ENCODE measurements around the gene SOX10. TPM values are rescaled to one million over a fixed set of nuclear protein-coding genes. Genes with fewer than 3 reads are reported as not detected.

The SOX10 gene
- total RNA-seq, 1 donor from 2014 or later, result not detected

GRCh38 chr22:37932401-37932800 lies 52.0 kb downstream of the SOX10 start:
- intact Hi-C loops (cut with micrococcal nuclease), result no loop called here

DNA sequence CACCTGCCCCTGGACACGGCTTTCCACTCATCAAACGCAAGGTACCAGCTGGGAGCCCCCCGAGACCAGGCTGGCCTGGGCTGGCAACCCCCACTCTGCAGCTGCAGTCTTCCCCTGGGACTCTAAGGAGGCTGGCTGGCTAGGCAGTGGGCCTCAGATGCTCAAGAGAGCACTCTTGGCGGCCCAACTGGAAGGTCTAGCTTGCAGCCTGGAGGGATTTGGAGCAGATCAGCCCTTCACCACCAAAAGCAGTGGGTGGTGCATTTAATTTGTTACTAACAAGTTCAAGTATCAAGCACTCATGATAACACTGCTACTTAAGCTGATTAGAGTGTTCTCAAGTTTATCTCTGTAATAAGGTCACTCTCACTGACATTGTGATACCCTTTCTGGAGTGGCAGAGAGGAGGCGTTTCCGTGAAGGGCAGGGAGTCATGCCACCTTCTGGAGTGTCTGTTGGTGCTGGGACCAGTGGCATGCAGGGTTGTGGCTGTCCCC lies 52.4 kb downstream of the SOX10 start:
- intact Hi-C loops (cut with micrococcal nuclease), result no loop called here

DNA sequence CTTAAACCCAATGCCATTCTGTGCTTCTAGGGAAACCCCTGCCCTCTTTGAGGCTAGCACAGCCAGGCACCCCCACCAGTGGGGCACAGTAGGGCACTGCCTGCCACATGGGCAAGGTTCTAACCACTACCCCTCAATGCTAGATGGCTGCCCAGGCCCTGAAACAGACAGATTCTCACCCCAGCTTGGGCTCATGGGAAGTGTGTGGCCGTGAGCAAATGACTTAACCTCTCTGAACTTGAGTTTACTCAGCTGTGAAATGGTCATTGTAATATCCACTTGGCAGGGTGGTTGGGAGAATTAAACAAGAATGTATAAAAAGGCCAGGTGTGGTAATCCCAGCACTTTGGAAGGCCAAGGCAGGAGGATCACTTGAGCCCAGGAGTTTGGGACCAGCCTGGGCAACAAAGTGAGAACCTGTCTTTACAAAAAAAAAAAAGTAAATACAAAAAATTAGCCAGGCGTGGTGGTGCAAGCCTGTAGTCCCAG lies 53.4 kb downstream of the SOX10 start:
- intact Hi-C loops (cut with micrococcal nuclease), result no loop called here

DNA sequence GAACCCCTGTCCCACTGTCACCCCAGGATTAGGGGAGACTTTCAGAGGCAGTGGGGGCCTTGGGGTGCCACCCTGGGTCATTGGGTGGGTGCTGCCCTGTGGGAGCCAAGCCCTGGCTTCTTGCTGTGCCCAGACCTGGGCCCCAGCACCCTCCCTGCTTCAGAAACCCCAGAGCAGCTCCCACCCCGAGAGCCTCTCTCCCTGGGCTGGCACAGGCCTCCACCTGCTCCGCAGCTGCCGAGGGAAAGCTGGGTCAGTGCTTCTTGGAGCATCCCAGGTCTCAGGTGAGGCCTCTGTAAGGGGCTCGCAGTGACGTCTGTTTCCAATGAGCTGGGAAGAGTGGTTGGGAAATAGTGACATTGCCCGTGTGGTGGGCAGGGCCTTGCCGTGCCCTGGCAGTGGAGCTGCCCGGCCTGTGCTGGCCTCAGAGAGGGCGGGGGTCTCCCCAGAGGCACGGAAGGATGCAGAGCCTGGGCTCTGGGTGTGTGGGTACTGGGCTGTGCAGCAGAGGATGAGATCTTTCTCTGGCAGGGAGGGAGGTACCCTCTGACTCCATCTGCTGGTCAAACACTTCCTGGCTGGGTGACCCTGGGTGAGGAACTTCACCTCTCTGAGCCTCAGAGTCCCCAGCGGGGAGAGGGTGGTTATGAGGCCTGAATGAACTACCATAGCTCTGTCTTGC lies 53.9 kb downstream of the SOX10 start:
- intact Hi-C loops (cut with micrococcal nuclease), result no loop called here

DNA sequence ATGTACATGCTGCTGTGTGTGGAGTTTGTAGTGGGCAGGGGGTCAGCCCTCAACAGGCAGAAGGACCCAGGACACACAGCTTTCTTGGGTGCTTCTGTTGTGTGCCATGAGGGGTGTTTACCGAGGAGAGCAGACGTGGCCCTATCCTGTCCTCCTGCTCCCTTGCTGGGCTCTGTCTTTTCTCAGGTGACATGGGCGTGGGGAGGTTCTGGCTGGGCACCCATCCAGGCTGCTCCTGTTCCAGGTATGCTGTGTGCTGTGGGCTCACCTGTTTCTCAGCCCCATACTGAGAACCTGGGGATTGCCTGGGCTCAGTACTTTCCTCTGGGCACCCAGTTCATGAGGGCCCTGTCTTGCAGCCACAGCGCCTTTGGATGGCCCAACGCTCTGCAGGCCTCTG lies 55.0 kb downstream of the SOX10 start:
- intact Hi-C loops (cut with micrococcal nuclease), result no loop called here

- intact Hi-C loops (cut with micrococcal nuclease), result no loop called here
These were observed 56.8 kb downstream of the SOX10 start for GRCh38 chr22:37927637-37927936.

DNA sequence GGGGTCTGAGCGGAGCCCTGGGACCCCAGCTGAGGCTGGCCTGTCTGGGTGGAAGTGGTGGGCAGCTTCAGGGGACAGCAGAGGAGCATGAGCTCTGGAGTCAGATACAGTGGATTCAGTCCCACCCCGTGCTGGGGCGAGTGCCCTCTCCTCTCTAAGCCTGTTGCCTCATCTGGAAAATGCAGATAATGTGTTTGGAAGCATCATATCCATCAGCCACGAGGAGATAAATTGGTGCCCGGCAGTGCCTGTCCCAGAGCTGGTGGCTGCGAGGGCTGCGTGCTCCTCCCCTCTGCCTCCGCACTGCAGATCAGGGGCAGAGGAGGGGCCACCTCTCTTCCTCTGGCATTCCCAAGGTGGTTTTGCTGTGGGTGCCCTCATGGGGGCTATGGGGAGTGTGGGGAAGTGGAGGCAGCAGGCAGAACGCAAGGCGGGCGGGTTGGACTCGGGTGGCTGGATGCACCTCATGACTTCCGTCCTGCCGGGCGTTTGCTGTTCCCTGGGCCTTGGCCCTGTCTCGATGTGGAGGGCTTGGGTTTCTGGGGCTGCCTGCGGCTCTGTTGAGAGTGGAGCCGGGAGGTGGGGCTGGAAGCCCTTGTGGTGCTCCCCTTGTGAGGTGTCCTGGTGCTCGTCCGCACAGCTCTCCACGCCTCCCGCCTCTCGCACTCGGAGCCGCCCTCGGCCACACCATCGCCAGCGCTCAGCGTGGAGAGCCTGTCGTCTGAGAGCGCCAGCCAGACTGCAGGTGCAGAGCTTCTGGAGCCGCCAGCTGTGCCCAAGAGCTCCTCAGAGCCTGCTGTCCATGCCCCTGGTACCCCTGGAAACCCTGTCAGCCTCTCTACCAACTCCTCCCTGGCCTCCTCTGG lies 57.4 kb downstream of the SOX10 start:
- intact Hi-C loops (cut with micrococcal nuclease), result no loop called here

- intact Hi-C loops (cut with micrococcal nuclease), result no loop called here
These were observed 58.0 kb downstream of the SOX10 start for GRCh38 chr22:37926358-37926757.

- intact Hi-C loops (cut with micrococcal nuclease), result no loop called here
These were observed 58.6 kb downstream of the SOX10 start for GRCh38 chr22:37925767-37926166.

- intact Hi-C loops (cut with micrococcal nuclease), result no loop called here
These were observed 59.0 kb downstream of the SOX10 start for GRCh38 chr22:37925330-37925729.

- intact Hi-C loops (cut with micrococcal nuclease), result no loop called here
These were observed 59.8 kb downstream of the SOX10 start for GRCh38 chr22:37924386-37925065.

DNA sequence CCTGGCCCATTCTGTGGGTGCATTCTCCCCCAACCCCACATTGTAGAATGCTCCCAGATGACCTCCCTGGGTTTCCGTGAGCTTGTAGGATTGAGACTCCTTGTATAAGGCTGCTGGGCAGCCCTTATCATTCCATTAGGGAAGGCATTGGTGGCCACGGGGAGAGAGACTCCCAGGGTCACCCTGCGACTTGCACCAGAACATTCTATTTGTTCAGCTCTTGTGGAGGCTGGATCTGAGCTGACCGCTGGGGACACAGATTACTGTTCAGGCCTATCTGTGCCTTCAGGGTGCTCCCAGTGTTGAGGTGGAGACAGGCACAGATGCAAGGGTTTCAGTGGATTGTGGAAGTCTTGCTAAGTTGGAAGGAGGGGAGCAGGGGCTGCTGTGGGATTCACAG lies 60.4 kb downstream of the SOX10 start:
- intact Hi-C loops (cut with micrococcal nuclease), result no loop called here

Other genes with a start within 250 kb of the SOX10 start
- gene GCAT, start 176.6 kb downstream of the SOX10 start, total RNA-seq, result 15.5 and 16.6 TPM in 2 replicates
- gene GALR3, start 161.2 kb downstream of the SOX10 start, total RNA-seq, result 0.17 TPM in 1 of 2 replicates, not detected in the other
- gene ANKRD54, start 140.2 kb downstream of the SOX10 start, total RNA-seq, result 25.8 and 27.1 TPM in 2 replicates
- gene EIF3L, start 135.1 kb downstream of the SOX10 start, total RNA-seq, result 374 and 376 TPM in 2 replicates
- gene MICALL1, start 78.3 kb downstream of the SOX10 start, total RNA-seq, result 35.1 and 37.3 TPM in 2 replicates
- gene C22orf23, start 31.0 kb downstream of the SOX10 start, total RNA-seq, result not detected in 2 replicates
- gene POLR2F, start 30.9 kb downstream of the SOX10 start, total RNA-seq, result 71.7 and 75.6 TPM in 2 replicates
- gene PICK1, start 72.8 kb upstream of the SOX10 start, total RNA-seq, result 10.3 and 13.0 TPM in 2 replicates
- gene SLC16A8, start 99.6 kb upstream of the SOX10 start, total RNA-seq, result not detected in 2 replicates
- gene BAIAP2L2, start 126.1 kb upstream of the SOX10 start, total RNA-seq, result 0.61 and 0.78 TPM in 2 replicates
- 48.7 and 49.7 TPM in 2 replicates for gene PLA2G6, start 197.3 kb upstream of the SOX10 start, total RNA-seq
- 5.2 and 6.3 TPM in 2 replicates for gene MAFF, start 217.4 kb upstream of the SOX10 start, total RNA-seq